OCI-LY7 (cell line): ENCODE results near the gene MIA. TPM values are rescaled to one million over a fixed set of nuclear protein-coding genes. Genes with fewer than 3 reads are reported as not detected.

ENCODE experiments used
- BruUV-seq: library from RNA; stranded (reverse); fragments of 400-500 nt; replicated peaks from 2 replicates; lab custom pipeline; 2021; lab: Mats Ljungman, UMichigan
- CTCF ChIA-PET: fragments of 300-600 bp; sonication (Branson Sonifier 250); formaldehyde crosslinking; loops from one replicate; lab custom pipeline; 2022; ENCODE audit warnings: antibody characterized with exemption; ENCODE audit not compliant: unreplicated experiment; lab: Charles Lee
- POLR2A ChIA-PET: fragments of 300-600 bp; sonication (Branson Sonifier 250); formaldehyde crosslinking; loops from one replicate; lab custom pipeline; 2022; ENCODE audit warnings: antibody characterized with exemption; lab: Charles Lee
- DNase-seq: peaks from one replicate; pipeline ENCODE4 v3.0.0-alpha.2; 2015; ENCODE audit warnings: low spot score
- H2AFZ ChIP-seq: fragments of 200-600 bp; sonication (generic), shearing (Covaris generic); 2 replicates; pipeline ENCODE4 v1.6.1; 2014; ENCODE audit warnings: mild to moderate bottlenecking, antibody characterized with exemption, low read length, moderate library complexity
- H3K27ac ChIP-seq: fragments of 200-600 bp; sonication (generic); 2 replicates; pipeline ENCODE4 v1.5.1; 2014; ENCODE audit warnings: mixed run types, low read depth, mild to moderate bottlenecking, moderate library complexity, low read length, inconsistent platforms; ENCODE audit not compliant: poor library complexity, severe bottlenecking
- H3K36me3 ChIP-seq: fragments of 200-600 bp; sonication (generic); 2 replicates; pipeline ENCODE4 v1.6.1; 2014; ENCODE audit warnings: mild to moderate bottlenecking, antibody characterized with exemption, low read length, moderate library complexity, mixed read lengths; ENCODE audit not compliant: insufficient read depth
- H3K4me1 ChIP-seq: fragments of 200-600 bp; sonication (generic); 2 replicates; pipeline ENCODE4 v1.5.1; 2014; ENCODE audit warnings: mild to moderate bottlenecking, low read length; ENCODE audit not compliant: insufficient read depth, poor library complexity, severe bottlenecking
- H3K4me2 ChIP-seq: fragments of 200-600 bp; sonication (generic); 2 replicates; pipeline ENCODE4 v1.6.1; 2014; ENCODE audit warnings: mild to moderate bottlenecking, low read length
- H3K4me3 ChIP-seq: fragments of 200-600 bp; sonication (generic); 2 replicates; pipeline ENCODE4 v1.5.1; 2014; ENCODE audit warnings: mild to moderate bottlenecking, low read depth, low read length; ENCODE audit not compliant: poor library complexity, severe bottlenecking
- H3K79me2 ChIP-seq: fragments of 200-600 bp; sonication (generic); 2 replicates; pipeline ENCODE4 v1.6.1; 2016; ENCODE audit warnings: low read depth, mild to moderate bottlenecking, low read length, moderate library complexity, mixed read lengths; ENCODE audit not compliant: insufficient read depth
- H3K9me2 ChIP-seq: fragments of 200-600 bp; sonication (generic); 2 replicates; pipeline ENCODE4 v1.6.1; 2016; ENCODE audit warnings: mild to moderate bottlenecking, low read length, mixed read lengths; ENCODE audit not compliant: insufficient read depth
- H3K9me3 ChIP-seq: fragments of 200-600 bp; sonication (generic); 2 replicates; pipeline ENCODE4 v1.6.1; 2014; ENCODE audit warnings: mild to moderate bottlenecking, mixed run types, low read length, mixed read lengths
- H4K20me1 ChIP-seq: fragments of 200-600 bp; sonication (generic); 2 replicates; pipeline ENCODE4 v1.6.1; 2014; ENCODE audit warnings: mild to moderate bottlenecking, antibody characterized with exemption, low read length, moderate library complexity, mixed read lengths; ENCODE audit not compliant: insufficient read depth
- CTCF ChIP-seq: fragments of 200-600 bp; sonication (generic); conservative IDR thresholded peaks from 2 replicates; pipeline ENCODE4 v1.5.1; 2014; ENCODE audit warnings: mild to moderate bottlenecking, antibody characterized with exemption, low read length, moderate library complexity, mixed read lengths
- EZH2phosphoT487 ChIP-seq: fragments of 200-600 bp; sonication (generic); IDR thresholded peaks from 2 replicates; pipeline ENCODE4 v1.6.1; 2018; ENCODE audit warnings: low read depth, borderline replicate concordance, mild to moderate bottlenecking, mixed run types, antibody characterized with exemption, low read length, moderate library complexity, mixed read lengths
- intact Hi-C: fragments of 100-400 bp; cut with micrococcal nuclease; formaldehyde crosslinking; loops from one replicate; pipeline ENCODE4 v1.10.0; 2022; ENCODE audit not compliant: unreplicated experiment
- total RNA-seq, 2 experiments: library from RNA; depleted of rRNA in 1 of 2; stranded (reverse); fragments of >200 nt in 1 of 2; shearing (Covaris generic) in 1 of 2; gene quantifications; 2 replicates each; pipeline ENCODE4 v1.2.3, GENCODE V29; 2014 to 2022

The MIA gene
- total RNA-seq, 2 experiments from 2014 or later, result not detected

DNA sequence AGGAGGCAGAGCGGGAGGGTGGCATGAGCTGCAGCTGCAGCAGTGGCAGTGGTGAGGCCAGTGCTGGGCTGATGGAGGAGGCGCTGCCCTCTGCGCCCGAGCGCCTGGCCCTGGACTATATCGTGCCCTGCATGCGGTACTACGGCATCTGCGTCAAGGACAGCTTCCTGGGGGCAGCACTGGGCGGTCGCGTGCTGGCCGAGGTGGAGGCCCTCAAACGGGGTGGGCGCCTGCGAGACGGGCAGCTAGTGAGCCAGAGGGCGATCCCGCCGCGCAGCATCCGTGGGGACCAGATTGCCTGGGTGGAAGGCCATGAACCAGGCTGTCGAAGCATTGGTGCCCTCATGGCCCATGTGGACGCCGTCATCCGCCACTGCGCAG is 25.7 kb downstream of the MIA start:
- H3K4me1 ChIP-seq, result peaks cover 79% of the 10 kb centered on the region
- peaks cover 20% of the 10 kb centered on the region for H4K20me1 ChIP-seq
- POLR2A ChIA-PET, result interaction anchor here (0.6 to 1.1 kb wide), 3 partner anchors 23 to 339 kb away, joined by 3 read pairs; partner anchors contain the start of gene RAB4B
- no peaks in the 10 kb centered on the region for H3K9me2 ChIP-seq
- intact Hi-C loops, result no loop called here
- H2AFZ ChIP-seq, result no peak overlapping the region
- peaks cover 56% of the 10 kb centered on the region for H3K36me3 ChIP-seq
- peak overlapping the region; percentile 99 for H3K4me3 ChIP-seq
- DNase-seq, result no peak
- H3K79me2 ChIP-seq, result peaks cover 66% of the 10 kb centered on the region
- TF ChIP-seq EZH2phosphoT487 (no peak), CTCF (no peak)
- CTCF ChIA-PET, result interaction anchor here (1.0 kb wide), 1 partner anchor 24 kb away, joined by 6 read pairs; no protein-coding TSS in a partner anchor
- no peaks in the 10 kb centered on the region for H3K9me3 ChIP-seq
- H3K4me2 ChIP-seq, result peak overlapping the region; percentile 97
- no TSS peak for BruUV-seq
- H3K27ac ChIP-seq, result no peak overlapping the region

DNA sequence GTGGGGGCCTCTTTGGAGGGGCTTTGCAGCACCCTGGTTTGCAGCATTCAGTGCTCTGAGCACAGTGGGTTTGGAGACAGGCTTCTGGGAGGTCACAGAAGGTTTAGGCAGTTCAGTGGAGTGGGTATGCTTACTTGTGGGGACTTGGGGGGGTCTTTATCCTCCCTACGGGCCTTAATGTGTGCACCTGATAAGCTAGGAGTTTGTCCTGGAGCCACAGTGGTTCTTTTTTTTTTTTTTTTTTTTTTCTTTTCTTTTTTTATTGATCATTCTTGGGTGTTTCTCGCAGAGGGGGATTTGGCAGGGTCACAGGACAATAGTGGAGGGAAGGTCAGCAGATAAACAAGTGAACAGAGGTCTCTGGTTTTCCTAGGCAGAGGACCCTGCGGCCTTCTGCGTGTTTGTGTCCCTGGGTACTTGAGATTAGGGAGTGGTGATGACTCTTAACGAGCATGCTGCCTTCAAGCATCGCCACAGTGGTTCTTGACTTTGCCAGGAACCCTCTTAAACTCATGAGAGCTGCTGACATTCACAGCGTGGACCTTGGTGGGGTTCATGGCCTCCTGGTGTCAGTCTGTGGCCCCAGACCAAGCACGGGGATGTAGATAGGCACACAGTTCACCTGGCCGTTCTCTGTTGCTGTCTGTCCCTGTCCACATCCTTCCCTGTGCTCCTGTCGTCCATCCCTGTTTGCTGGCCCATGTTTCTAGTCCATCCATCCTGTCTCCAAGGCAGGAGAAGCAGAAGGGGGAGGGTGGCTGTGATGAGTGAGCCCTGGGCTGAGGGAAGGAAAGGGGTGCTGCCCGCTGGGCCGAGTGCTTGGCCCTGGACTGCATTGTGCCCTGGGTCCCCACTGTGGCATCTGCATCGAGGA is 26.3 kb downstream of the MIA start:
- H3K9me2 ChIP-seq, result no peaks in the 10 kb centered on the region
- H3K27ac ChIP-seq, result peak overlapping the region; percentile 81
- peaks cover 72% of the 10 kb centered on the region for H3K79me2 ChIP-seq
- CTCF ChIA-PET, result interaction anchor here (1.0 kb wide), 1 partner anchor 24 kb away, joined by 6 read pairs; no protein-coding TSS in a partner anchor
- intact Hi-C loops, result no loop called here
- peaks cover 80% of the 10 kb centered on the region for H3K4me1 ChIP-seq
- POLR2A ChIA-PET, result interaction anchor here (0.6 to 1.3 kb wide), 4 partner anchors 23 to 339 kb away, joined by 3 to 4 read pairs (median 3); partner anchors contain the start of gene RAB4B
- no peak for TF ChIP-seq EZH2phosphoT487
- TF ChIP-seq CTCF, result no peak
- no peak for DNase-seq
- H3K9me3 ChIP-seq, result no peaks in the 10 kb centered on the region
- BruUV-seq, result TSS peak; percentile 76
- peaks cover 62% of the 10 kb centered on the region for H3K36me3 ChIP-seq
- H3K4me3 ChIP-seq, result peak overlapping the region; percentile 99
- no peak overlapping the region for H2AFZ ChIP-seq
- peaks cover 22% of the 10 kb centered on the region for H4K20me1 ChIP-seq
- peak overlapping the region; percentile 97 for H3K4me2 ChIP-seq
